NCI-H1092 (cell line): Measurements from ENCODE around the gene P3R3URF.
"Not testable (repeated sequence)": the region's sequence is repeated elsewhere in the genome, so short reads cannot be mapped to it uniquely, and the experiment has no call there.

Source experiments
- DNase-seq: peaks from one replicate; lab custom pipeline; 2025; lab: John Stamatoyannopoulos, UW

Gene P3R3URF

GRCh38 chr1:46176211-46176865 lies at the start of gene P3R3URF:
Gene P3R3URF (minus strand): TSS chr1:46176488. CDS start chr1:46176471, 17 bp downstream.
- no peak for DNase-seq

GRCh38 chr1:46224966-46225365 lies 48.7 kb upstream of the P3R3URF start:
- no peak for DNase-seq

GRCh38 chr1:46223472-46223943 lies 47.2 kb upstream of the P3R3URF start:
- peak; percentile 40 for DNase-seq

DNA sequence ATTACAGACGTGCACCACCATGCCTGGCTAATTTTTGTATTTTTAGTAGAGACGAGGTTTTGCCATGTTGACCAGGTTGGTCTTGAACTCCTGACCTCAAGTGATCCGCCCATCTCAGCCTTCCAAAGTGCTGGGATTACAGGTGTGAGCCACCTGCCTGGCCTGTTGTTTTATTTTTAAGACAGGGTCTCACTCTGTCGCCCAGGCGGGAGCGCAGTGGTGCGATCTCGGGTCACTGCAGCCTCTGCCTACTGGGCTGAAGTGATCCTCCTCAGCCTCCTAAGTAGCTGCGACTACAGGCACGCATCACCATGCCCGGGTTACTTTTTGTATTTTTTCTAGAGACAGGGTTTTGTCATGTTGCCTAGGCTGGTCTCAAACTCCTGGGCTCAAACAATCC lies 46.8 kb upstream of the P3R3URF start:
- not testable (repeated sequence) for DNase-seq

DNA sequence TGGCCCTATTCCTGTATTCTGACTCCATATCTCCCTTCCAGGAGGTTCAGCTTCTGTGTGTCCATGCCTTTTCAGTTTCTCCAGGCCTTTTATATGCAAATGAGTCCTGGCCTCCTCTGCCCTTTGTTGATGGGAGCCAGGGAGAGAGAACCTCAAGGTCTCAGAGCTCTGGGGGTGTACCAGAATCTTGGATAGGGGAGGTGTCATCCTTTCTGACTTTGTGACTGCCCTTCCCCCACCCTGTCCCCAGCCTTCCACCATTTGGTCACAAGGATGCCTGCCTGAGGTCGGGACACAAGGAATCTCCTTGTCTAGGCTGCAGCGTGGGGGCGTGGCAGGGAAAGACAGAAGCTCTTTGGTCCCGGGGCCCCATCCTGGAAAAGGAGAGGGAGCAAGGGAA lies 45.5 kb upstream of the P3R3URF start:
- no peak for DNase-seq

DNA sequence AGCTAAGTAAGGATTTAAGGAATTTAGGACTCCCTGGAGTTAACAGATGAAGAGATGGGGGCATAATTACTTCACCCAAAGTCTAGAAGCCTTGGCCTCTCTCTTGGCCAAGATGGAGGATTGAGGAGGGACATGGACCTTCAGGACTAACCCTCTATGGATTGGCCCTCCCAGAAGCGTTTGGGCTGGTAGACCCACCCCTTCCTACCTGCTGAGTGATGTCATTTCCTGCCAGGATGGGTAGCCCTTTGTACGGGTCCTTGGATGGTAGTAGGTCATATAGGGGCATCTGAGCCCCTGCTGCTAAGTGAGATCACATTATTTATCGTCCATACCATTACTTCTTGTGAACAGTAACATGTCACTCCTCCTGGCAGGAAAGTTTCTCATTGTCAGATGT lies 44.5 kb upstream of the P3R3URF start:
- DNase-seq = no peak

- DNase-seq = no peak
Measured at GRCh38 chr1:46219551-46220520, 43.5 kb upstream of the P3R3URF start.

DNA sequence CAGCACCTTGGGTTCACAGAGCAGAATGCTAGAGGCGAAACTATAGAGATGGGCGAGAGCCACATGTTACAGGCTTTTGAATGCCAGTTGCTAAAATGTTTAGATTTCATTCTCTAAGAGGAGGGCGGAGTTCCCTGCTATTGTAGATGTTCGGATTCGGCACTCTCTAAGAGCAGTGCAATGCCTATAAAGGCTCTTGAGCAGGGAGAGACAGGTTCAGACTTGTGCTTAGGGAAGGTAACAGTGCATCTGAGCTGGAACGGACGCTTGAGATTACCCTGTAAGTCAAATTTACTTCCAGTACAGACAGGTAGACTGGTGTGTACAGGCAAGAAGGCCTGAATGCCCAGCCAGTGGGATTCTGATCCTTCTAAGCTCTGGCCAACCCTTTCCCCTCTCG lies 42.2 kb upstream of the P3R3URF start:
- no peak for DNase-seq

- no peak for DNase-seq
Measured at GRCh38 chr1:46215504-46215903, 39.2 kb upstream of the P3R3URF start.

DNA sequence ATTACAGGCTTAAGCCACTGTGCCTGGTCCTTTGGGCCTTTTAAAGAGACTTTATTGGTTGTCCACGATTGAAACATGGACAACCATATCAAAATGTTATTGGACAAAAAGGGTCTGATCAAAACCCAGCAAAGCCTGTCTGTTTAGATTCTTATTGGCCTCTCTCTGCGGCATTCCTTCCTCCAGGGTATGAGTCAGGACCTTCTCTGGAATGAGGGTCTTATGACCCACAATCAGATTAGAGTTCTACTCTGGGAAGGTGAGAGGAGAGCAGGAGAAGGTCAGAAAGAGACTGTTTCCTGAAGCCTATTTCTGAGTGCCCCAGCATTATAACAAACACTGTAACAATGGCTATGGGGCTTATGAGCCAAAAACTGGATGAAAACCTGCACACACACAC lies 34.8 kb upstream of the P3R3URF start:
- no peak for DNase-seq

DNA sequence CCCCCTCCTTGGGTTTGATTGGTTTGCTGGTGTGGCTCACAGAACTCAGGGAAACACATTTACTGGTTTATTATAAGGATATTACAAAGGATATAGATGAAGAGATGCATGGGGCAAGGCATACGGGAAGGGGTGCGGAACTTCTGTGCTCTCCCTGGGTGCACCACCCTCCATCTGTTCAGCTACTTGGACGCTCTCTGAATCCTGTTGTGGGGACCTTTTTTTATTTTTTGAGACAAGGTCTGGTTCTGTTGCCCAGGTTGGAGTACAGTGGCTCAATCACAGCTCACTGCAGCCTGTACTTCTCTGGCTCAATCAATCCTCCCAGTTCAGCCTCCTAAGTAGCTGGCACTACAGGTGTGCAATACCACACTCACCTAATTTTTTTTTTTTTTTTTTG lies 34.3 kb upstream of the P3R3URF start:
- no peak for DNase-seq

DNA sequence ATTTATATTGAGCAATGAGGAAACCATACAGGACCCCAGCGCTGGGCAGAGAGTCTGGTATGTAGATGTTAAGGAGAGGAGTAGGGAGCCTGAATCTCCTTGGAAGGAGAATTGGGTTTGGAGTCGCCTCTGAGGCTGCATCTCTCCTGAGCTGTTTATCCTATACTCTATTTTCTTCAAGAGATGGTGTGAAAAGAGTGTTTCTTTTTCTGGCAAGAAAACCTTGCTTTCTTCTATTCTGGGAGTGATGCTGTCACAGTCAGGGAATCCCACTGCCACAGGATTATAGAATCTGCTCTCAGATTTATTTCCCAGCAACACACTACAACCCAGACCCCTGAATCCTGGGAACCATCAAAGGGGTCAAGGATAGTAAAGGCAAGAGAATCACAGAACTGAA lies 30.1 kb upstream of the P3R3URF start:
- DNase-seq = no peak

GRCh38 chr1:46205791-46206190 lies 29.5 kb upstream of the P3R3URF start:
- no peak for DNase-seq

DNA sequence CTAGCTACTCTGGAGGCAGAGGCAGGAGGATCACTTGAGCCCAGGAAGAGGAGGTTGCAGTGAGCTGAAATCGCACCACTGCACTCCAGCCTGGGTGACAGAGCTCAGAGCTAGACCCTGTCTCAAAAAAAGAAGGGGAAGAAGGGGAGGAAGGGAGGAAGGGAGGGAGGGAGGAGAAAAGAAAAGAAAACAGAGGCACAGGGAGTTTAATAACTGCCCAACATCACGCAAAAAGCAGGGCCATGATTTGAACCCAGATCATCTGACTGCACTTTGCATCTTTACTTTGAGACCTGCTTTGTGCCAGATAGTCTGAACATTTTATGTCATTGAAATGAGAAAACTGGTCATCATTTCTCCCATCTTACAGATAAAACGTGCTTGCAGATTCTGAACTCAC lies 28.9 kb upstream of the P3R3URF start:
- DNase-seq = no peak

- no peak for DNase-seq
Measured at GRCh38 chr1:46204406-46204742, 28.1 kb upstream of the P3R3URF start.

DNA sequence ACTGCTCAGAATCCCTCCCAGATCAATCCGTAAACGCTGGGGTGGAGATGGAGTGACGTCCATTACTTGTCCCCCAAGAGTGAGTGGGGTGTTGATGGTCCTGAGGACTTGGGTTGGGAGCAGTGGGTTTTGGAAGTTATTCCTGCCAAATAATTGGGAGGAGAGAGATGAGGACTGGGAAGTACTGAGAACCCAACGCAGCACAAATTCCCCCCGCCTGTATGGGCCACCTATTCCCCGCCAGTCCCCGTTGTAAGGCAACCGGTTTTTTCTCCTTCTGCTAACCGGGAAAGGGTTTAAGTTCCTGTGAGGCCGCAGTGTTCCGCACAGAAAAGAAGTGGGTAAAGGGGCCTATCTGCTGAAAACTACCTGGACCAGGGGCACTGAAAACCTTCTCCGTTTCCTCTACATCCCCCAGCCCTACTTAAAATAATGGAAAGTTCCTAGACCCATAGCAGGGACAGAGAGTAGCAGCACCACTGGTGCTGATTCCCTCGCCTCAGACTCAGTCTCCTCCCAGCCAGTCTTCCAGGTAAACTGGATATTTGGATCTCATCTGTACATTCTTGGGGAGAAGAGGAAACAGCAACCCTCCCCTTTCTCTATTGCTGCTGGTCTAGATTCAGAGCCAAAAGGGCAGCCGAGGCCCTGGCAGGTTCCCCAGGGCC lies 27.6 kb upstream of the P3R3URF start:
- DNase-seq = no peak

DNA sequence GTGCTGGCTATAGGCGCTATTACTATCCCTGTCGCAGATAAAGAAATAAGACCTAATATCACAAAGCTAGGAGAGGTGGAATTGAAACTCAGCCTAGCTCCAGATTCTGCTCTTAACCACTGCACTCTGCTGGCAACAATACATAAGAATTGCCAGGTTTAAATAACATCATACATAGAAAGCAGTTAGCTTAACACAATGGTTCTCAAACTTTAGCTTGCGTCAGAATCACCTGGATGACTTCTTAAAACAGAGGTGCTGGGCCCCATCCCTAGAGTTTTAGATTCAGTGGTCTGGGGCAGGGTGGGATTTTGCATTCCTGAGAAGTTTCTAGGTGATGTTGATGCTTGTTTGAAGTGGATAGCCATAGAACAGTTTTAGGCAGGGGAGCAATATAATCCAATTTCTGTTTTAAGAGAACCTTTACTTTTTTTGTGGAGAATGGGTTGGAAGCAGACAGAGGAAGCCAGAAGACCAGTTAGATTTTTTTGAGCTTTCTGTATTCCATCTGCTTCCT lies 23.0 kb upstream of the P3R3URF start:
- no peak for DNase-seq

DNA sequence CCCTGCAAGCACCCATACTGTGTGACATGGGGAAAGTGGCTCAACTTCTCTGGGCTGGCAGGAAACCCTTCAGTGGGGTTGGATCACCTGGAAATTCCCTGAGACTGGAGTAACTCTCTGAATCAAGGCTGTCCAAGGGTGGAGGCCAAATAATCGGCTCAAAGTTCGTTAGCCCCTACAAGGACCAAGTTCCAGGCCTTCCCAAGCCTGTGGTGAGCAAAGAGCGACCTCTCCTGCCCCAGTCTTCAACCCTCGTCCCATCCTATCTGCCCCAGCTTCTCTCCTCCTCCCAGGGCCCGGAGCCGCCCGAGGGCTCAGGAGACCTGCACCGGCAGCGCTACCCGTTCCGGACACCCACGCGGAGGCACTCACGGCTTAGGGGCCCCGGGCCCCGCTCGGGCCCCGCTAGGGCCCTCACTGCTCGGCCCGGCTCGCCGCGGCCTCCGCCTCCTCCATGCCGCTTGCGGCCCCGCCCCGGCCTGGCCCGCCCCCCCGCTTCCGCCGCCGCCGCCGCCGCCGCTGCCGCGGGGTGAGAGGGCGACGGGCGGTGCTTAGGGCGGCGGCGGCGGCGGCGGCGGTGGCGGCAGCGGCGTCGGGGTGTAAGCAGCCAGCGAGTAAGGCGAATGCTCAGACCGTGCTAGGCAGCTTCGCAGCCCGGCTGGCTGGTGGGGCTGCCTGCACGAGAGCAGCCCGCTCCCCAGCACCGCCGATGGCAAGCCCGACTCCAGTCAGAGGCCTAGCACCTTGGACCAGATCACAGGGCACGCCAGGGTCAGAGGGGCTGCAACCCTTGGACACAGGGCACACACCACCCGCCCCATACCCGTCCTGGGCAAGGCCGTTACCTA lies 21.9 kb upstream of the P3R3URF start, which contains the start of gene POMGNT1:
Gene POMGNT1, minus strand, starts transcription at position 471 of the 848 bp plus-strand sequence. CDS start 613 bp downstream, outside the sequence.
- no peak for DNase-seq

DNA sequence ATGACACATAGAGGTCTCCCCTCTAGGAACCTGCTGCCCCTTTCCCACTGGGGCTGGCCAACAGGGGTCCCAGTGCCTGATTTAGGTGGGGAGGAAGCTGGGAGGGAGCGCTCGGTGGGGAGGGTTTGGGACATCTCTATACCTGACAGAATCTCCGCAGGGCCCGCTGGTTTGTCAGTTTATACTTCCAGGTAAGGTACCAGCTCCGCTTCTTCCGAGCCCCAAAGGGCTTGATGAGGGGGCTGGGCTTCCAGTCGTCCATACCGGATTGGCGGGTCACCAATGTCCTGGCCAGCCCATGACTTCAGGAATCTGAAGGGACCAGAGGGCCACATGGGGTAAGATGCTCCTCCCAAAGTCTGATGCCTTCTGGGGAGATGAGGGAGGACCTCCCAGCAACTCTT lies 21.3 kb upstream of the P3R3URF start:
- no peak for DNase-seq

- no peak for DNase-seq
Measured at GRCh38 chr1:46196609-46197008, 20.3 kb upstream of the P3R3URF start.

GRCh38 chr1:46194641-46195193 lies 18.4 kb upstream of the P3R3URF start:
- no peak for DNase-seq
